HTR-8/SVneo (cell line): ENCODE results near the gene BLID.
A peak's percentile ranks its signal among the peaks of the same experiment; 100 is the strongest.

ENCODE experiments used
- DNase-seq: peaks from one replicate; pipeline ENCODE4 v3.0.0; 2011; ENCODE audit warnings: low spot score, mixed read lengths; ENCODE audit not compliant: insufficient read length
- FAIRE-seq: peaks from 2 replicates; lab custom pipeline; 2011; peaks lifted over from hg19 to GRCh38; lab: Jason Lieb, UNC

BLID gene

GRCh38 chr11:122141725-122142124 lies 25.7 kb upstream of the BLID start:
- FAIRE-seq (peak; percentile 68), DNase-seq (no peak)

- DNase-seq (no peak), FAIRE-seq (peak; percentile 90)
These were observed 24.5 kb upstream of the BLID start for GRCh38 chr11:122140500-122140899.

GRCh38 chr11:122139595-122139866 lies 23.5 kb upstream of the BLID start:
- DNase-seq (no peak), FAIRE-seq (no peak)

GRCh38 chr11:122138744-122139594 lies 23.0 kb upstream of the BLID start:
- DNase-seq (no peak), FAIRE-seq (no peak)

GRCh38 chr11:122137078-122137793 lies 21.2 kb upstream of the BLID start:
- DNase-seq (peak; percentile 70), FAIRE-seq (peak; percentile 36)

GRCh38 chr11:122131126-122131525 lies 15.1 kb upstream of the BLID start:
- DNase-seq = no peak

GRCh38 chr11:122128146-122128545 lies 12.1 kb upstream of the BLID start:
- DNase-seq = no peak
- peak; percentile 44 for FAIRE-seq

More at GRCh38 chr11:122131126-122131525, 15.1 kb upstream of the BLID start:
- peak; percentile 31 for FAIRE-seq

GRCh38 chr11:122127020-122127419 lies 11.0 kb upstream of the BLID start:
- no peak for FAIRE-seq
- DNase-seq = no peak

- no peak for FAIRE-seq
- DNase-seq = no peak
These were observed 10.1 kb upstream of the BLID start for GRCh38 chr11:122126024-122126688.

- DNase-seq (no peak), FAIRE-seq (peak; percentile 59)
These were observed 7.4 kb upstream of the BLID start for GRCh38 chr11:122123263-122123929.

- FAIRE-seq (no peak), DNase-seq (no peak)
These were observed 6.2 kb upstream of the BLID start for GRCh38 chr11:122122179-122122578.

- FAIRE-seq (no peak), DNase-seq (no peak)
These were observed 4.1 kb upstream of the BLID start for GRCh38 chr11:122120096-122120495.

GRCh38 chr11:122116591-122116990 lies 576 bp upstream of the BLID start:
- no peak for DNase-seq
- FAIRE-seq = no peak

GRCh38 chr11:122114976-122115375 lies 1.0 kb downstream of the BLID start:
- FAIRE-seq = no peak
- no peak for DNase-seq

- no peak for FAIRE-seq
- no peak for DNase-seq
These were observed 1.9 kb downstream of the BLID start for GRCh38 chr11:122113836-122114825.

GRCh38 chr11:122112470-122113365 lies 3.3 kb downstream of the BLID start:
- FAIRE-seq (peak; percentile 52), DNase-seq (no peak)

- DNase-seq (no peak), FAIRE-seq (no peak)
These were observed 6.1 kb downstream of the BLID start for GRCh38 chr11:122109932-122110331.

- DNase-seq = no peak
- FAIRE-seq = no peak
These were observed 7.2 kb downstream of the BLID start for GRCh38 chr11:122108828-122109227.
